ENCODE data around the gene CLCN3. TPM values are rescaled to one million over a fixed set of nuclear protein-coding genes. Genes with fewer than 3 reads are reported as not detected.
A peak's percentile ranks its signal among the peaks of the same experiment; 100 is the strongest.

CLCN3 gene
- total and polyA plus RNA-seq, 2 of the 13 experiments (the other 11 are each of a cell fraction or from before 2014, with no cell fraction given) = 13.6 to 23.7 TPM

GRCh38 chr4:169659716-169660670, 39.6 kb downstream of the CLCN3 start (continued):
- TF ChIP-seq, protein P1, sequence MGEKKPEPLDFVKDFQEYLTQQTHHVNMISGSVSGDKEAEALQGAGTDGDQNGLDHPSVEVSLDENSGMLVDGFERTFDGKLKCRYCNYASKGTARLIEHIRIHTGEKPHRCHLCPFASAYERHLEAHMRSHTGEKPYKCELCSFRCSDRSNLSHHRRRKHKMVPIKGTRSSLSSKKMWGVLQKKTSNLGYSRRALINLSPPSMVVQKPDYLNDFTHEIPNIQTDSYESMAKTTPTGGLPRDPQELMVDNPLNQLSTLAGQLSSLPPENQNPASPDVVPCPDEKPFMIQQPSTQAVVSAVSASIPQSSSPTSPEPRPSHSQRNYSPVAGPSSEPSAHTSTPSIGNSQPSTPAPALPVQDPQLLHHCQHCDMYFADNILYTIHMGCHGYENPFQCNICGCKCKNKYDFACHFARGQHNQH (CRISPR knock-in tag; IDR thresholded peaks at IDR 0.05) = no peak
- TF ChIP-seq TOE1 (CRISPR knock-in tag; IDR thresholded peaks at IDR 0.05) = no peak
- TF ChIP-seq THAP9 (CRISPR knock-in tag; IDR thresholded peaks at IDR 0.05; ENCODE audit: borderline replicate concordance) = no peak
- TF ChIP-seq, protein P2, sequence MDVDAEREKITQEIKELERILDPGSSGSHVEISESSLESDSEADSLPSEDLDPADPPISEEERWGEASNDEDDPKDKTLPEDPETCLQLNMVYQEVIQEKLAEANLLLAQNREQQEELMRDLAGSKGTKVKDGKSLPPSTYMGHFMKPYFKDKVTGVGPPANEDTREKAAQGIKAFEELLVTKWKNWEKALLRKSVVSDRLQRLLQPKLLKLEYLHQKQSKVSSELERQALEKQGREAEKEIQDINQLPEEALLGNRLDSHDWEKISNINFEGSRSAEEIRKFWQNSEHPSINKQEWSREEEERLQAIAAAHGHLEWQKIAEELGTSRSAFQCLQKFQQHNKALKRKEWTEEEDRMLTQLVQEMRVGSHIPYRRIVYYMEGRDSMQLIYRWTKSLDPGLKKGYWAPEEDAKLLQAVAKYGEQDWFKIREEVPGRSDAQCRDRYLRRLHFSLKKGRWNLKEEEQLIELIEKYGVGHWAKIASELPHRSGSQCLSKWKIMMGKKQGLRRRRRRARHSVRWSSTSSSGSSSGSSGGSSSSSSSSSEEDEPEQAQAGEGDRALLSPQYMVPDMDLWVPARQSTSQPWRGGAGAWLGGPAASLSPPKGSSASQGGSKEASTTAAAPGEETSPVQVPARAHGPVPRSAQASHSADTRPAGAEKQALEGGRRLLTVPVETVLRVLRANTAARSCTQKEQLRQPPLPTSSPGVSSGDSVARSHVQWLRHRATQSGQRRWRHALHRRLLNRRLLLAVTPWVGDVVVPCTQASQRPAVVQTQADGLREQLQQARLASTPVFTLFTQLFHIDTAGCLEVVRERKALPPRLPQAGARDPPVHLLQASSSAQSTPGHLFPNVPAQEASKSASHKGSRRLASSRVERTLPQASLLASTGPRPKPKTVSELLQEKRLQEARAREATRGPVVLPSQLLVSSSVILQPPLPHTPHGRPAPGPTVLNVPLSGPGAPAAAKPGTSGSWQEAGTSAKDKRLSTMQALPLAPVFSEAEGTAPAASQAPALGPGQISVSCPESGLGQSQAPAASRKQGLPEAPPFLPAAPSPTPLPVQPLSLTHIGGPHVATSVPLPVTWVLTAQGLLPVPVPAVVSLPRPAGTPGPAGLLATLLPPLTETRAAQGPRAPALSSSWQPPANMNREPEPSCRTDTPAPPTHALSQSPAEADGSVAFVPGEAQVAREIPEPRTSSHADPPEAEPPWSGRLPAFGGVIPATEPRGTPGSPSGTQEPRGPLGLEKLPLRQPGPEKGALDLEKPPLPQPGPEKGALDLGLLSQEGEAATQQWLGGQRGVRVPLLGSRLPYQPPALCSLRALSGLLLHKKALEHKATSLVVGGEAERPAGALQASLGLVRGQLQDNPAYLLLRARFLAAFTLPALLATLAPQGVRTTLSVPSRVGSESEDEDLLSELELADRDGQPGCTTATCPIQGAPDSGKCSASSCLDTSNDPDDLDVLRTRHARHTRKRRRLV (CRISPR knock-in tag; IDR thresholded peaks at IDR 0.05) = no peak
- peak; percentile 79 for TF ChIP-seq HOXA3 (CRISPR knock-in tag; IDR thresholded peaks at IDR 0.05)
- TF ChIP-seq, protein P3, sequence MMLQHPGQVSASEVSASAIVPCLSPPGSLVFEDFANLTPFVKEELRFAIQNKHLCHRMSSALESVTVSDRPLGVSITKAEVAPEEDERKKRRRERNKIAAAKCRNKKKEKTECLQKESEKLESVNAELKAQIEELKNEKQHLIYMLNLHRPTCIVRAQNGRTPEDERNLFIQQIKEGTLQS (CRISPR knock-in tag; IDR thresholded peaks at IDR 0.05) = peak; percentile 67
- TF ChIP-seq, protein P4, sequence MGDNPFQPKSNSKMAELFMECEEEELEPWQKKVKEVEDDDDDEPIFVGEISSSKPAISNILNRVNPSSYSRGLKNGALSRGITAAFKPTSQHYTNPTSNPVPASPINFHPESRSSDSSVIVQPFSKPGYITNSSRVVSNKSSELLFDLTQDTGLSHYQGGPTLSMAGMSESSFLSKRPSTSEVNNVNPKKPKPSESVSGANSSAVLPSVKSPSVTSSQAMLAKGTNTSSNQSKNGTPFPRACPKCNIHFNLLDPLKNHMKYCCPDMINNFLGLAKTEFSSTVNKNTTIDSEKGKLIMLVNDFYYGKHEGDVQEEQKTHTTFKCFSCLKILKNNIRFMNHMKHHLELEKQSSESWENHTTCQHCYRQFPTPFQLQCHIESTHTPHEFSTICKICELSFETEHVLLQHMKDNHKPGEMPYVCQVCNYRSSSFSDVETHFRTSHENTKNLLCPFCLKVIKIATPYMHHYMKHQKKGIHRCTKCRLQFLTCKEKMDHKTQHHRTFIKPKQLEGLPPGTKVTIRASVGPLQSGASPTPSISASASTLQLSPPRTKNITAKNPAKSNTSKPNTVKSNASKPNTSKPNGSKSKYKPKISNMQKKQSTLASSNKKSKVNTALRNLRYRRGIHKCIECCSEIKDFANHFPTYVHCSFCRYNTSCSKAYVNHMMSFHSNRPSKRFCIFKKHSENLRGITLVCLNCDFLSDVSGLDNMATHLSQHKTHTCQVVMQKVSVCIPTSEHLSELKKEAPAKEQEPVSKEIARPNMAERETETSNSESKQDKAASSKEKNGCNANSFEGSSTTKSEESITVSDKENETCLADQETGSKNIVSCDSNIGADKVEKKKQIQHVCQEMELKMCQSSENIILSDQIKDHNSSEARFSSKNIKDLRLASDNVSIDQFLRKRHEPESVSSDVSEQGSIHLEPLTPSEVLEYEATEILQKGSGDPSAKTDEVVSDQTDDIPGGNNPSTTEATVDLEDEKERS (CRISPR knock-in tag; IDR thresholded peaks at IDR 0.05) = no peak
- TF ChIP-seq ZNF891 (CRISPR knock-in tag; IDR thresholded peaks at IDR 0.05) = no peak
- TF ChIP-seq MATR3 (CRISPR knock-in tag; IDR thresholded peaks at IDR 0.05) = no peak
- no peak for TF ChIP-seq DBP (CRISPR knock-in tag; IDR thresholded peaks at IDR 0.05; ENCODE audit: not compliant biosample characterization)
- TF ChIP-seq MAX (IDR thresholded peaks at IDR 0.05) = no peak
- TF ChIP-seq ASH2L (IDR thresholded peaks at IDR 0.05; ENCODE audit: insufficient read length, low read depth, low read length) = peak; percentile 52

All from HepG2 (cell line).